HG03025 (cell line): ENCODE data around the gene MAPRE3.

Experiments used
- ATAC-seq: cut with Tn5 transposase; IDR thresholded peaks from one replicate; pipeline ENCODE4 v1.9.1; 2021; ENCODE audit warnings: mild to moderate bottlenecking, moderate library complexity; ENCODE audit not compliant: unreplicated experiment, low FRiP score

MAPRE3 gene

DNA sequence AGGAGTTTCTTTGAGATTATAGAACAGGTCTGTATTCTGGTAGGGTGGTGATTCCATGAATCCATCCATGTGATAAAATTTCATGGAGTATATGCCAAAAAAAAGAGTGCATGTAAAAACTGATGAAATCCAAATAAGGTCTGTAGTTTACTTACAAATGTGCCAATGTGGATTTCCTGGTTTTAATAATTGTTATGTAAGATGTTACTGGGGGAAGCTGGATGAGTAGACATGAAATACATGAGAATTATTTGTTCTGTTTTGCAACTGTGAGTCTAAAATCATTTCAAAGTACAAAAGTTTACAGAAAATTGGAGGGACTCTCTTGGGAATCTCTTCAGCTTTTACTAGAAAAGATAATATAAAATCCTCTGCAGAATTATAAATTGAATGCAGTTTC, 38.6 kb downstream of the MAPRE3 start:
- no peak for ATAC-seq

DNA sequence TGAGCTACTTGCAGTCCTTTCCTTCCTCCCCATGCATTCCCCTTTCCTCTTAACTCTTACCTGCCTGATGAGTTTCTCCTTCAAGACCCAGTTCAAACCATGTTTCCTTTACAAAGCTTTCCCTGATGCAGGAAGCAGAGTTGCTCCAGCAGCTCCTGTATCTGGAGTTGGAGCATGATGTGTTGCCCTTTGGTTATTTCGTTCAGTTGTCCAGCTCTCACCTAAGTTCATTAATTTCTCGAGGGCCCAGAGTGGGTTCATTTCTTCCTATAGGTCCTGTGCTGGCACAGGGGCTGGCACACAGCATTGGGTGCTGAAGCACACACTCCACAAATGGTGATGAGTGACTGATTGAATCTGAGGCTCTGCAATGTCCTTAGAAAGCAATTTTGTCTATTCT, 39.3 kb downstream of the MAPRE3 start:
- ATAC-seq: no peak

DNA sequence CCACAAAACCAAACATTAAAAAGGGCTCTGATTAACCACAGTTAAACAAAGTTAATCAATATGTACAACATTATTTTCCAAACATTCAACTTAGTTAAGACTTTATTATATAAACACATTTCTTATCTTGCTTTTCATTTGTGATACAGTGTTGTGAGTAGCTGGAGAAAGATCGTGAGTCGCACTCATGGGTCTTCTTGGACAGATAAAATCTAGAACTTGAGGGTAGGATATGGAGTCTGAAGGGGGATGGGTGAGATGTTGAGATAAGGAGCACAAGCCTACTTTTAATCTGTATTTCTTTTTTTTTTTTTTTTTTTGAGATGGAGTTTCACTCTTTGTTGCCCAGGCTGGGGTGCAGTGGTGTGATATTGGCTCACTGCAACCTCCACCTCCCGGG, 39.7 kb downstream of the MAPRE3 start:
- ATAC-seq: no peak

DNA sequence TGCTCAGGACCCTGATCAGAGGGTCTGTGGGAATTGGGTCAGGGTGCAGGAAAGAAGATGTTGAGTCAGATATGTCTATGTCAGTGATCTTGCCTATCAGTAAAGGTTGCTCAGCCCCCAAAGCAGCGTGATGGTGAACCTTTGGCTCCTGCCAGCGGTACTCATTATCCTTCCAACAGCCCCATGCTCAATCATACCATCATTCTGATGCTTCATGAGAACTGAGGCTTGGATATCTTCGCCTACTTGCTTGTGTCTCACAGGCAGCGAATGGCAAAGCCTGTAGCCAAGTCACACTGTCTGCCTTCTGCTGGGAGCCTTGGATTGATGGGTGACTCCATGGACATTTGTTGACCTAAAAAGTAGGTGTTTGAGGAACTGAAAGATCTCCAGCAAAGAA, 43.3 kb downstream of the MAPRE3 start:
- ATAC-seq: no peak

DNA sequence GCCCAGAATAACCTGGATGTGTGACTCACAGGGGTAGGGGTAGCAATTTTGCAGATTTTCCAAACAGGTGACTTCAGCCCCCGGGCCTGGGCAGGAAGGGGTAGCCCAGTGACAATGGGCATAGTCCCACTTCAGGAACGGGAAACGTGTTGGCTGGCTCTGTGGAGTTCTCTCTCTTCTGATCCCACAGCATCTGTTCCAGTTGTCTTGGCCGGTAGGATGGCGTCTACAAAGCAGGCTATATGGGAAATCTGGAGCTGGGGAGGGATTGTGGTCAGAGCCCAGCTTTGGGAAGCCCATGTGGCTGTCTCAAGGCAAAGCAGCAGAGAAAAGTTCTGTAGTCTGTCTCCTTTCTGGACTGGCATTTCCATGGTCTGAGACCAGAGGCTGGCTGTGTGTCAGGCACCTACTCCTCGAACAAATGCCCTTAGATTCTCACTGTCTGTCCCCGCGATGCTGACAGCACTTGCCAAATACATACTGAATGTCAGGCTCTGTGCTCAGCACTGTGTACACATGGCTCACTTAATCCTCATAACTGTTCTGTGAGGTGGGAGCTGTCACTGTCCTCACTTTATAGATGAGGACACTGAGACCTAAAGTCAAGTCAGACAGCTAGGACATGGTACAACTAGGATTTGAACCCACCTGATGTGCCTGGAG, 44.5 kb downstream of the MAPRE3 start:
- ATAC-seq: no peak

DNA sequence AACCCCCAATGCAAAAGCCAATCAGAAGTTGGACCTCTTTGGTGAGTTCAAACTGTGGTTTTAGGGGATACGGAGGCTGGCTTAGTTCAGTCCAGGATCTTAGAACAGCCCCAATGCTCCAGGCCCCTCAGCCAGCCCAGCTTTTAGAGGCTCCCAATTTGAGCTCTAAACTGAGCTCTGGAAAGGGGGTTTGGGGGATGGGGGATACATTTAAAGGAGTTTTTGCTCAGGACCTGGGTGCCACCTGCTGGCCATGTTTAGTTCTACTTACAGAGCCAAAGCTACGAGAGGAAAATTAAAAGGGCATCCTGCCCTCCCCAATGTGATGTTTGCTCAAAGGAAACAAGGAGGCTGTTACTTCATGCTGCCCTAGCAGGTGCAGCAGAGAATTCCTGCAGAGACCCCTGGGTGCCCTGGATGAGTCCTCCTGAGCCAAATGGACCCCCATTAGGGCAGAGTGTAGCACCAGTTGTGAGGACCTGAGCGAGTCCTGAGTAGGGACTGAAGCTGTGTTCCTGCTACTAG, 46.4 kb downstream of the MAPRE3 start:
- ATAC-seq: no peak

DNA sequence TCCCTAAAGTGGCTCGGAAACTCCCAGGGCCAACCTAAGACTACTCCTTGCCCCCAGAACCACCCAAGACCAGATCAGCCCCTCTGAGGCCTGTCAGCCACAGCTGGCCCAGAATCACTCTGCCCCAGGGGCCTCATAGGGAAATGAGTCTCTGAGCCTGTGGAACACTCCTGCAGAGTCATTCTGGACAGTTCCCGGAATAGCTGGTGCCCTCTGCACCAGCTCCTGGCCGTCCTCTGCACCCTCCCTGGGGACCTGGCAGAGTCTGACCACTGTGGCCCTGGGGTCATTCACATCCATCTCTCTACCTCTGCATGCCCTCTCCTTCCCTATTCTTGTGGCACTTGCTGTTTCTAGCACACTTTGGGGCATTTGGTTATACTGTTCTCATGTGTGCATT, 47.7 kb downstream of the MAPRE3 start:
- ATAC-seq: no peak

DNA sequence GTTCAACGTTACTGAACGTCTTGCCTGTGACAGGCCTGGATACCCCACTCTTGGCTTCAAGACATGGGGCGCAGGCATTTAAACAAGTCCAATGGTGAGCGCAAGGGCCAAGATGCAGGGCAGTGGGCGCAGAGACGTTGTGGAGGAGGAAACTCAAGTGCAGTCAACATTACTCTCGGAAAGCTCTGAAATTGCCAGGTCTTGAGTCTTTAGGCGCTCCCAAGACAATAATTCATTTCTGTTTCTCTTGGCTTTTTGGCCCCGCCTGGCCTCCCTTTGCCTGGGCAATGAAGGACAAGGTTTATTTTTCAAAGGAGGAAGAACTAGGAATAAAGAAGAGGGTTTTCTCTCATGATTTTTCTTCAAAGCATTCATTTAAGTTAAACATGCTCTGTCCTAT, 49.0 kb downstream of the MAPRE3 start:
- ATAC-seq: no peak

DNA sequence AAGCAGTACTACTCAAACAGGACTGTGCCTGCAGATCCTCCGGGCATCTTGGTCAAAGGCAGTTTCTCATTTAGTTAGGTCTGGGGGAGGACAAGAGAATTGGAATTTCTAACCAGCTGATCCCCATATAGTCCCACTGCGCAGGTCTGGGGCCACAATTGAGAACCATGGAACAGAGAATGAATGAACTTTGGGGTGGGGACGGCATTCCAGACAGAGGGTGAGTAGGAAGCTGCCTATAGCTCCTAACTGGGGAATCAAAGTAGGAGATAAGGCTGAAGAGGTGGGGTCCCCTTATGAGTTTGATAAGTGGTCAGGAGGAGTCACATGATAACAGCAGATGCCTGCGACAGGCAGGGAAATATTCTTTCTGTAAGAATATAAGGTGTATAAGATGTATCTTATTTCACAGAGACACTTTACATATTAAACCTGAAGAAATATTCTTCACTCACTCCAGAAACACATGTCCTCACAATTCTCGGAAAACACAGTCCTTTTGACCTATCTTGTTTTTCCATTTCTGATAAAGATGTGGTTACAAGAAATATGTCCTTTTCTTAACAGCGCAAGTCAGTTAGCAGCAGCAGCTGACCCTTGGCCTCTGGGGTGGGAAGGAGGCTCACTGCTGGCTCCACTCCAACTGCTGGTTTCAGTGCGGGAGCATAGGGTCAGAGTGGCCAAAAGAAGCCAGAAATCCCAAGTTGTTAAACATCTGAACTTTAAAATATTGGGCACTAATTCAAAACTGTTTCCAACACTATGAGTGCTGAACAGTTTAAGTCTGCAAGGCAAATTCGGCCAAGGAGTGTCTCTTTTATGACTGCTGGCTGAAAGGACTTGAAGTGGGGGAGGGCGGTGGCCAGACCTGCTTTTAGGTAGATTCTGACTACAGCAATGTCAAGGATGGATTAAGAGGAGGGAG, 49.8 kb downstream of the MAPRE3 start:
- ATAC-seq: no peak

DNA sequence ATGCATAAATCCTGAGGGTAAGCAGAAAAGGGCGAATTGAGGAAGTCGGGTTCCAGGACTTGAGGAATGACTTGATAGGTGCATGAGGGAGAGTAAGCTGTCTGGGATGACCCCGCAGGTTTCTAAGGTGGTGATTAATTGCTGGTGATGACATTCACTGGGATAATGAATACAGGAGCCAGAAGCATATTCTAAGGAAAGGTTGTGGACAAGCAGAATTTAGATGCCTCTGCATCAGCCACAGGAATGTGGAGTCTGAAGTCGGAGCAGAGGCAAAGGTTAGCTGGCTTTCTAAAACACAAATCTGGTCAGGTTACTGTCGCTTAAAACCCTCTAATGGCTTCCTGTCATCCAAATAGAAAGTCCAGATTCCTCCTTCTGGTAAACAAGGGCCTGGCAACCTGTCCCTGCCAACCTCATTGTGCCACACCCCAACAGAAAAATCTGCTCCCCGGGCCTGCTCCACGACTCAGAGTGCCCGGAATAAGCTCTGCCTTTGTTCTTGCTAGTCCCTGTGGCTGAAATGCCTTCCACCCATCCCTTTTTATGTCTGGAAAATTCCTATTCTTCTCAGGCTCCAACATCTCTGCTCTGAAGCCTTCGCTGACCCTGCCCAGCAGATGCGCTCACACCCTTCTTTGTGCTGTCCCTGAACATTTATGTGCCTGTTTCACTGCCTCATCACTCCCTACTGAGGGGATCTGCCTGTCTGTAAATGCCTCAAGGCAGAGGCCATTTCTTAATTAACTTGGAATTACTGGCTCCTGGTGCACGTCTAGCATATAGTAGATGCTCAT, 51.0 kb downstream of the MAPRE3 start:
- no peak for ATAC-seq

DNA sequence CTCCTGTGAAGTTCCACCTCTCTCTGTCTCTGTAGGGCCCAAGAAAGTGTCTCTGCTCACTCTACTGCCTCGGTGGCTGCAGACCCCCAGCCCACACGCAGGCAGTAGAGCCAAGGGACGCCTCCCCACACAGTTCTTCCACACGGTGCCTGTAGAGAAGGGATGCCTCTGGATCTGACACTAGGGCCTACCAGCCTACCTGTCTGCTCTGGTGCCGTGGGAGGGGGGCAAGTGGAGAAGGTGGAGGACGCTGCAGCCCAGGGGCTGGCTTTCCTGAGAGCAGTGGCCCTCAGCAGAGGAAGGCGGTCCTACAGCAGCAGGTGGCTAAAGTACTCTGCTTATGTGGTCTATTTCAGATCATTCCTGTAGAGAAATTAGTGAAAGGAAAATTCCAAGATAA, 53.3 kb downstream of the MAPRE3 start:
- ATAC-seq: no peak

DNA sequence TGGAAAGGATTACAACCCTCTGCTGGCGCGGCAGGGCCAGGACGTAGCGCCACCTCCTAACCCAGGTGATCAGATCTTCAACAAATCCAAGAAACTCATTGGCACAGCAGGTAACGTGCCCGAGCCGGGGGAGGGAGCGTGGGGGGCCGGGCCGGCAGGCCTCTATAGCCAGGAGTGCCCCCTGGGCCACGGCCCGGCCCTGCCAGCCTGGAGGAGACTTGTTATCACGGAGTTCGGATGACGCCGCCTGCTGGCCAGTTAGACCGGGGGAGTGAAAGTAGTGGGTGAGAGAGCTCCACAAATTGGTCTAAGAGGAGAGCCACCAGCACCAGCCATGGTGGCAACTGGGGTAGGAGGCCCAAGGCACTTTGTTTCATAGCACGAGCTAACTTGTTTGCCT, 53.8 kb downstream of the MAPRE3 start:
- no peak for ATAC-seq

DNA sequence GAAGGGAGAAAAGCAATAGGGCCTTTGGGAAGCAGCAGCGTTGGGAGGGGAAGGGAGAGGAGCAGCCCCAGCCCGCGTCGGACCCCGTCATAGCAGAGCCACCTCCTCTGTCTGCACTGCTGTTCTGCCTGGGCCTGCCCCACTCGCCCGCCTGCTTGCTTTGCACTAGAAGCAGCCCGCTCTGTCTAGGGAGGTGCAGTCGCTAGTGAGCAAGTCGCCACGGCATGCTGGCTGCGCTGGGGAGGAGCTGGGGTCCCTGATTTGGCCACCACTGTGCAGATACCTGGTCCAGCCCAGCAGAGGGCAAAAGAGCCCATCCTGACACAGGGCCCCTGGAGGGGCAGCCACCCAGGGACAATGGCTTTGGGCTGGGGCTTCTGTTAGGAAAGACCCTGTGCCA, 54.4 kb downstream of the MAPRE3 start:
- no peak for ATAC-seq

DNA sequence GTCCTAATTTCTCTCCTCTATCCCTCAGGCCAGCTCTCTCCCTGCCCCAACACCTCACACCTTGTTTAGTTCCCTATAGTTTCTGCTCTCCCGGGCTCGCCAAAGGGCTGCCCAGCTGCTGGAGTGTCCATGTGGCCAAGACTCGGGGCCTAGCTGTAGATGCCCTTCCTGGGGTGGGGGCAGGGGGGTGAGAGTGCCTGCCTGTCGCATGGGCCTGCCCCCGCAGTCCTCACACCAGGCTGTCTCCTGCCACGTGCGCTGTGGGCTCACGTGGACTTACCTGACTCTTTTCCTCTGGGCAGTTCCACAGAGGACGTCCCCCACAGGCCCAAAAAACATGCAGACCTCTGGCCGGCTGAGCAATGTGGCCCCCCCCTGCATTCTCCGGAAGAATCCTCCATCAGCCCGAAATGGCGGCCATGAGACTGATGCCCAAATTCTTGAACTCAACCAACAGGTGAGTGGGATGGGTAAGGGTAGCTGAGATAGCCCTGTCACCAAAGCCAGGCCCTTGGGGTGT, 54.9 kb downstream of the MAPRE3 start:
- no peak for ATAC-seq

DNA sequence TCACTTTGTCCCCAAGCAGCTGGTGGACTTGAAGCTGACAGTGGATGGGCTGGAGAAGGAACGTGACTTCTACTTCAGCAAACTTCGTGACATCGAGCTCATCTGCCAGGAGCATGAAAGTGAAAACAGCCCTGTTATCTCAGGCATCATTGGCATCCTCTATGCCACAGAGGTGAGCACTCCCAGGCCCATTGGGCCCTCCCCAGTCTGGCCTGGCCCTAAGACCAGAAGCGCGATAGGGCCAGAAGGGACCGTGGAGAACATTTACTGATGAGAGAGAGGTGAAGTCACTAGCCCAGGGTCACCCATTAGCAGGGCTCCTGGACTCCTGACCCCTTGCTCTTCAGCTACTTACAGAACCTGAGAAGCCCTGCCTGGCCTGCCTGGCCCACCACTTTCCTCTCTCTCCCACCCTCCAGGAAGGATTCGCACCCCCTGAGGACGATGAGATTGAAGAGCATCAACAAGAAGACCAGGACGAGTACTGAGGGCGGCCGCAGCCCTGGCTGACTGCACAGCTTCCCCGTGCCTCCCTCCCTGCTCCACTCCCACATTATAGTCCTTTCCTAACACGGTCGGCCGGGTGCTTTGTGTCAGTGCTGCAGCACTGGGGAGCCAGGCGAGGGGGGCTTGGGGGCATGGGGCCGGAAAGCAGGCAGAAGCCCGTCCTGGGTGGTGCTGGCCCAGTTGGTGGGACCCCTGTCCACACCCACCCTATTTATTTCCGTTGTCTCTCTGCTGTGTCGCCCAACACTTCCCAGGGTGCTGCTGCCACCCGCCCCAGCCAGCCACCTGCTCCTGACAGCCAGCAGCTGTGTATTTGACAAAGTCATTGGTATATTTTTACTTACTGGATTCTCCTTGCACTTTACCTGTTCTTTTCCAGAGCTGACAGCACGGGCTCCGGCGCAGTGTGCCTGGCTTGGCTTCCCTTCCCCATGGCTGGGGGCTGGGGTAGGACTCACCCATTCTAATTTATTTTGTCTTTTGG, 55.7 kb downstream of the MAPRE3 start:
- no peak for ATAC-seq

DNA sequence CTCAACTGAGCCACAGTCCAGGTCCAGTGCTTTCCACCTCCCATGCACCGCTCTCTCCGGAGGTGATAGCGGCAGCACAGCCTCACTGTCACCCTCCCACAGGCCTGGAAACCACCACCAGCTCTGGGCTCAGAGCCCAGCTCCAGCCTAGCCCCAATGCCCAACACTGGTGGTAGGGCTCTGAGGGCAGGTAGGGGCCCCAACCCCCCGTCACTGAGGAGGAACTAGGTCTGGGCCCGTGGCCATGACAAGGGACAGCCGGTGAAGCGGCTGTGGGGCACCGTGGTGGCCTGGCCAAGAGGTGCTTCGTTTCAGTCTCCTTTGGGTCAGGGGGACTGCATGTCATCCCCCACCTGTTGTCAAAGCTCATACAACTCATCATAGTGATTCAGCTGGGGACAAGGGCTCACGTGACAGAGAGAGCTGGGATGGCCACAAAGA, 56.8 kb downstream of the MAPRE3 start:
- ATAC-seq: no peak

DNA sequence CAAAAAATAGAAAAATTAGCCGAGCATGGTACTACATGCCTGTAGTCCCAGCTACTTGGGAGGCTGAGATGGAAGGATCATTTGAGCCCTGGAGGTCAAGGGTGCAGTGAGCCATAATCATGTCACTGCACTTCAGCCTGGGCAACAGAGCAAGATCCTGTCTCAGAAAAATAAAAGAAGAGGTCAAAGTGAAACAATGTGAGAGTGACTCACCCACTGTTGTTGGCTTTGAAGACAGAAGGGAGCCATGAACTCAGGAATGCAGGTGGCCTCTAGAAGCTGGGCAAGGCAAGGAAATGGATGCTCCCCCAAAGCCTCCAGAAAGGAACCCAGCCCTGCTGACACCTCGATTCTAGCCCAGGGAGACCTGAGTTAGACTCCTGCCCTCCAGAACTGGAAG, 58.6 kb downstream of the MAPRE3 start:
- no peak for ATAC-seq

DNA sequence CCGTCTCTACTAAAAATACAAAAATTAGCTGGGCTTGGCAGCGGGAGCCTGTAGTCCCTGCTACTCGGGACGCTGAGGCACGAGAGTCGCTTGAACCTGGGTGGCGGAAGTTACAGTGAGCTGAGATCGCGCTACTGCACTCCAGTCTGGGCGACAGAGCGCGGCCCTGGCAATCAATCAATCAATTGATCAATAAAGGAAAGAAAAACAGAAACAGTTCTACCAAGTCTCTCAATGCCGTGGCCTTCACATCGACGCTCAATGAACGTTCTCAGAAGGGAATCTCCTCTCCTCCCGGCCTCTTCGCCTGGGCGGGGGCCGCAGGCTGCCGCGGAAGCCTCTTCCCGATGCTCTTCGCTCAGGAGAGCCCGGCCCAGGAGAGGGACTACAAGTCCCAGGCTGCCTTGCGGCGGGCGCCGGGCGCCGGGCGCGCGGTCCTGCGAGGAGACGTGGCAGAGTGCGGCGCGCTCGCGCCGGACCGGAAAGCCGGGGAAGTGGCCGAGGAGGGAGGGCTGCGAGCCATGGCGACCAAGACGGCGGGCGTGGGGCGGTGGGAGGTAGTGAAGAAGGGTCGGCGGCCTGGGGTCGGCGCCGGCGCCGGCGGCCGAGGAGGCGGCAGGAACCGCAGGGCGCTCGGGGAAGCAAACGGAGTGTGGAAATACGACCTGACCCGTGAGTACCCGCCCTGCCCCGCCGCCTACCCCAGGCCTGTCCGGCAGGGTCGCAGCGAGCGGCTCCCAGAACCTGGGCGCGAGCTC, 62.2 kb downstream of the MAPRE3 start, which contains the start of gene TMEM214:
Gene TMEM214, plus strand, starts transcription at position 471 of the 758 bp plus-strand sequence. Its CDS starts 51 bp downstream, at position 522.
- ATAC-seq: peak; percentile 90
